Mesenchymal stem cell (in vitro differentiated cells and primary cell): Measurements from ENCODE around the gene GP1BA.
A peak's percentile ranks its signal among the peaks of the same experiment; 100 is the strongest.

Experiments used
- DNase-seq: peaks from one replicate; pipeline ENCODE4 v3.0.0-alpha.2; 2013
- H2AFZ ChIP-seq: one replicate; pipeline ENCODE4 v1.6.1; 2013; ENCODE audit warnings: low read depth, mild to moderate bottlenecking, control low read depth, inconsistent platforms, low read length, moderate library complexity
- H2AK5ac ChIP-seq: 2 replicates; pipeline ENCODE4 v1.6.1; 2013; ENCODE audit warnings: low read length, moderate library complexity, mild to moderate bottlenecking, inconsistent platforms; ENCODE audit not compliant: severe bottlenecking
- H2BK120ac ChIP-seq: one replicate; pipeline ENCODE4 v1.6.1; 2013; ENCODE audit warnings: low read depth, mild to moderate bottlenecking, inconsistent platforms, low read length, moderate library complexity
- H2BK12ac ChIP-seq, 2 experiments: one replicate each; pipeline ENCODE4 v1.6.1; 2013; ENCODE audit warnings: inconsistent platforms in 2 of 2, low read length in 2 of 2, mild to moderate bottlenecking in 2 of 2, moderate library complexity in 2 of 2, control low read depth in 1 of 2
- H2BK15ac ChIP-seq: one replicate; pipeline ENCODE4 v1.6.1; 2013; ENCODE audit warnings: mild to moderate bottlenecking, low read depth, inconsistent platforms; ENCODE audit not compliant: poor library complexity, severe bottlenecking
- H2BK5ac ChIP-seq: 2 replicates; pipeline ENCODE4 v1.6.1; 2013; ENCODE audit warnings: low read depth, mild to moderate bottlenecking, low read length, control low read depth, inconsistent platforms; ENCODE audit not compliant: poor library complexity, severe bottlenecking
- H3K14ac ChIP-seq, 2 experiments: one replicate each; pipeline ENCODE4 v1.6.1; 2013; ENCODE audit warnings: inconsistent platforms in 2 of 2, low read length in 2 of 2, control low read depth in 1 of 2, mild to moderate bottlenecking in 1 of 2, moderate library complexity in 1 of 2
- H3K18ac ChIP-seq, 2 experiments: one replicate each; pipeline ENCODE4 v1.6.1; 2013; ENCODE audit warnings: inconsistent platforms in 2 of 2, low read length in 2 of 2, control low read depth in 1 of 2, low read depth in 1 of 2, mild to moderate bottlenecking in 1 of 2
- H3K23ac ChIP-seq, 2 experiments: one replicate each; pipeline ENCODE4 v1.6.1; 2013; ENCODE audit warnings: inconsistent platforms in 2 of 2, low read length in 2 of 2, mild to moderate bottlenecking in 2 of 2, moderate library complexity in 2 of 2, control low read depth in 1 of 2
- H3K27ac ChIP-seq: 2 replicates; pipeline ENCODE4 v1.5.1; 2013; ENCODE audit warnings: mild to moderate bottlenecking, moderate library complexity, low read length, control low read depth, inconsistent platforms; ENCODE audit not compliant: poor library complexity, severe bottlenecking
- H3K27me3 ChIP-seq, 2 experiments: 2 replicates each; pipeline versions ENCODE4 v1.6.1 to v1.7.0; 2013; ENCODE audit warnings: low read length in 2 of 2, mild to moderate bottlenecking in 2 of 2, moderate library complexity in 2 of 2, control low read depth in 1 of 2, inconsistent platforms in 1 of 2; ENCODE audit not compliant: control insufficient read depth in 1 of 2, insufficient read depth in 1 of 2
- H3K36me3 ChIP-seq, 2 experiments: 2 replicates each; pipeline versions ENCODE4 v1.6.1 to v1.7.0; 2013; ENCODE audit warnings: low read length in 2 of 2, control low read depth in 1 of 2, inconsistent platforms in 1 of 2, low read depth in 1 of 2, mild to moderate bottlenecking in 1 of 2; ENCODE audit not compliant: insufficient read depth in 2 of 2, control insufficient read depth in 1 of 2
- H3K4ac ChIP-seq, 2 experiments: one replicate each; pipeline ENCODE4 v1.6.1; 2013; ENCODE audit warnings: inconsistent platforms in 2 of 2, low read length in 2 of 2, mild to moderate bottlenecking in 2 of 2, moderate library complexity in 2 of 2, control low read depth in 1 of 2, low read depth in 1 of 2
- H3K4me1 ChIP-seq: 2 replicates; pipeline ENCODE4 v1.6.1; 2013; ENCODE audit warnings: low read depth, low read length, control low read depth; ENCODE audit not compliant: control insufficient read depth, insufficient read depth
- H3K4me2 ChIP-seq: 2 replicates; pipeline ENCODE4 v1.6.1; 2013; ENCODE audit warnings: low read length, mild to moderate bottlenecking, inconsistent platforms; ENCODE audit not compliant: poor library complexity, severe bottlenecking
- H3K4me3 ChIP-seq, 2 experiments: 2 replicates each; pipeline versions ENCODE4 v1.5.1 to v1.7.0; 2013; ENCODE audit warnings: low read length in 2 of 2, mild to moderate bottlenecking in 2 of 2, control low read depth in 1 of 2, low read depth in 1 of 2; ENCODE audit not compliant: insufficient read depth in 1 of 2
- H3K79me1 ChIP-seq: replicated peaks from 2 replicates; pipeline ENCODE4 v1.6.1; 2013; ENCODE audit warnings: mild to moderate bottlenecking, control low read depth, low read length, inconsistent platforms; ENCODE audit not compliant: poor library complexity, severe bottlenecking
- H3K9ac ChIP-seq: 2 replicates; pipeline ENCODE4 v1.7.0; 2013; ENCODE audit warnings: mild to moderate bottlenecking, low read length, moderate library complexity
- H3K9me3 ChIP-seq: 2 replicates; pipeline ENCODE4 v1.7.0; 2013; ENCODE audit warnings: mild to moderate bottlenecking, low read length; ENCODE audit not compliant: control insufficient read depth
- H4K8ac ChIP-seq: one replicate; pipeline ENCODE4 v1.6.1; 2013; ENCODE audit warnings: inconsistent platforms, mild to moderate bottlenecking, low read length, moderate library complexity
- H4K91ac ChIP-seq: one replicate; pipeline ENCODE4 v1.6.1; 2013; ENCODE audit warnings: mild to moderate bottlenecking, low read length, inconsistent platforms
- WGBS: methylation state at CpG from one replicate; pipeline ENCODE4 v1.1.7; 2013; ENCODE audit warnings: mixed read lengths; 5-methylcytosine and 5-hydroxymethylcytosine counted together

The GP1BA gene

DNA sequence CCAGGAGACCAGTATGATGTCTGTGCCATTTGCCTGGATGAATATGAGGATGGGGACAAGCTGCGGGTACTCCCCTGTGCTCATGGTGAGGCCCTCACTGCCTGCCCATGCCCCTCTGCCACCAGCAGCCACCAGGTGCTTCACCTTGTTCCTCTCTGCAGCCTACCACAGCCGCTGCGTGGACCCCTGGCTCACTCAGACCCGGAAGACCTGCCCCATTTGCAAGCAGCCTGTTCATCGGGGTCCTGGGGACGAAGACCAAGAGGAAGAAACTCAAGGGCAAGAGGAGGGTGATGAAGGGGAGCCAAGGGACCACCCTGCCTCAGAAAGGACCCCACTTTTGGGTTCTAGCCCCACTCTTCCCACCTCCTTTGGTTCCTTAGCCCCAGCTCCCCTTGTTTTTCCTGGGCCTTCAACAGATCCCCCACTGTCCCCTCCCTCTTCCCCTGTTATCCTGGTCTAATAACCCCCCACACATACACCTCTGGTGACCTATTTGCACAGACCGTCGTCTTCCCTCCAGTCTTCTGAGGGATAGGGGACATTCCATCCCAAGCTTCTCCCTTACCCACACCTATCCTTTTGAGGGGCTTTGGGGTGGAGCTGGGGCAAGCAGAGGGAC is 12.6 kb downstream of the GP1BA start:
- Histone ChIP-seq H3K23ac (no peak overlapping the region), H3K4me3 (peak overlapping the region in 1 of 2 experiments; percentile 95), H3K4ac (peak overlapping the region in 1 of 2 experiments; percentile 13), H4K8ac (peak overlapping the region; percentile 45), H2BK5ac (peak overlapping the region; percentile 33), H2AFZ (no peak overlapping the region), H3K36me3 (peaks cover 42 to 51% of the 10 kb centered on the region in 2 experiments), H3K79me1 (no peaks in the 10 kb centered on the region), H3K27me3 (no peaks in the 10 kb centered on the region), H2BK12ac (no peak overlapping the region), H4K91ac (no peak overlapping the region), H2BK15ac (no peak overlapping the region), H3K9ac (peak overlapping the region; percentile 97), H3K4me2 (peak overlapping the region; percentile 93), H3K4me1 (peaks cover 30% of the 10 kb centered on the region), H3K18ac (peak overlapping the region in 1 of 2 experiments; percentile 14), H2BK120ac (no peak overlapping the region), H3K9me3 (no peaks in the 10 kb centered on the region), H3K27ac (peak overlapping the region; percentile 98), H3K14ac (no peak overlapping the region), H2AK5ac (peak overlapping the region; percentile 67)
- DNase-seq = no peak
- 73% methylated on average over 6 of the region's 8 CpGs for whole genome bisulfite sequencing

DNA sequence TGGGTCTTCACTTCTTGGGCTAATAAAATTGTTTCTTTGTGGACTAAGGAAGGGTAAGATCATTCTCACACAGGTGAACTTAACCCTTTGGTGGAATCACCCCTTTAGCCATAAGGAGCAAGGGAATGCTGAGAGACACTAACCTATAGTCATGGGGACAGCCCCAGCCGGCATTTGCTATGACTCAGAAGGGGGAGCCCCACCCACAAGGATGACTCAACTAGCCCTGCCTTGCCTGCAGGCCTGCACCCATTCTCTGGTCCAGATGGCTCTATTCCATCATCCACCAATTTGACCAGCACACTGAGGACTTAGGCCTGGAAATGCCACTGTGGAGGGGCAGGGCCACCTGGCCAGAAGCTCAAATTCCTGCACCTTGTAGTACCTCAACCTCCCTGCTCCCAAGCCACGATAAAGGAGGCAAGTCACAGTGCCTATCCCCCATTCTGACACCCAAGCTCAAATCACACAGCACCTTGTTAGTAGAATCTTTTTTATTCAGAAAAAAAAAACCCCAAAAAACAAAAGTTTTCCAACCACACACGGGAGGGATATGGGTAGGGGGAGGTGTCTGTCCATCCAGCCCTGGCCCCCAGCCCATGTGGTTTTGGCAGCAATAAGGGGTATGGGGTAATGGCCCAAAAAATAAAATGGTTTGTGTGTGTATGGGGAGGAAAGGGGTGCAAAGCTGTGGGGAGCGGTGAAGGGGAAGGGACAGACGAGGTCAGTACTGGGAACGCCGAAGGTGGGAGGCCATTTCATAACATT is 13.3 kb downstream of the GP1BA start:
- 64% methylated on average over 7 of the region's 7 CpGs for WGBS
- H3K4me3 ChIP-seq = peak overlapping the region in 1 of 2 experiments; percentile 95
- peak overlapping the region; percentile 97 for H3K9ac ChIP-seq
- peak; percentile 93 for DNase-seq
- peak overlapping the region; percentile 79 for H2AK5ac ChIP-seq
- H3K4me1 ChIP-seq = peaks cover 34% of the 10 kb centered on the region
- H2BK5ac ChIP-seq = peak overlapping the region; percentile 33
- H2BK120ac ChIP-seq = no peak overlapping the region
- no peak overlapping the region for H3K23ac ChIP-seq
- H3K4me2 ChIP-seq = peak overlapping the region; percentile 93
- no peak overlapping the region for H2BK15ac ChIP-seq
- no peak overlapping the region for H2BK12ac ChIP-seq
- H3K9me3 ChIP-seq = no peaks in the 10 kb centered on the region
- H3K27me3 ChIP-seq = no peaks in the 10 kb centered on the region
- H3K36me3 ChIP-seq = peaks cover 42 to 51% of the 10 kb centered on the region in 2 experiments
- H3K27ac ChIP-seq = peak overlapping the region; percentile 98
- peak overlapping the region; percentile 45 for H4K8ac ChIP-seq
- no peak overlapping the region for H4K91ac ChIP-seq
- no peak overlapping the region for H3K14ac ChIP-seq
- H3K4ac ChIP-seq = no peak overlapping the region
- no peaks in the 10 kb centered on the region for H3K79me1 ChIP-seq
- H2AFZ ChIP-seq = no peak overlapping the region
- H3K18ac ChIP-seq = no peak overlapping the region

DNA sequence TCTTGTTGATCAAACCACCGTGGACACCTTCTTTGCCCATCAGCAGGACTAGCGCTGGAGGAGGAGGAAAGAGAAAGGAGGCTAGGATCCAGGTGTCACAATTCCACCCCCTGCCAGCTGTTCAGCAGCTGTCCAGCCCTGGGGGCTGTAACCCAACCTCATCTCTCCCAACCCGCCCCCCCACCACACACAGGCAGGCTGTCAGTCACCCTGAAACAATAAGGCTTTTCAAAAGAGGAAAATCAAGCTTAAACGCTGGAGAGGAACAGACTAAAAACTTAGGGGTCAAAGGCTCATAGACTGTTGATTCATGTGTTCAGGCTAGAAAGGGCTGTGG is 13.8 kb downstream of the GP1BA start:
- DNase-seq = no peak
- Histone ChIP-seq H3K79me1 (peaks cover 4% of the 10 kb centered on the region), H2BK15ac (no peak overlapping the region), H3K4me2 (peak overlapping the region; percentile 93), H3K14ac (no peak overlapping the region), H3K27ac (peak overlapping the region; percentile 98), H3K4me1 (peaks cover 37% of the 10 kb centered on the region), H3K23ac (no peak overlapping the region), H2AFZ (no peak overlapping the region), H3K9me3 (no peaks in the 10 kb centered on the region), H3K18ac (no peak overlapping the region), H3K36me3 (peaks cover 42 to 51% of the 10 kb centered on the region in 2 experiments), H4K8ac (no peak overlapping the region), H4K91ac (no peak overlapping the region), H2AK5ac (no peak overlapping the region), H3K4ac (no peak overlapping the region), H2BK120ac (no peak overlapping the region), H3K9ac (peak overlapping the region; percentile 97), H3K4me3 (peak overlapping the region in 1 of 2 experiments; percentile 95), H2BK5ac (no peak overlapping the region), H2BK12ac (no peak overlapping the region), H3K27me3 (no peaks in the 10 kb centered on the region)
- 33% methylated on average over 4 of the region's 4 CpGs for WGBS

DNA sequence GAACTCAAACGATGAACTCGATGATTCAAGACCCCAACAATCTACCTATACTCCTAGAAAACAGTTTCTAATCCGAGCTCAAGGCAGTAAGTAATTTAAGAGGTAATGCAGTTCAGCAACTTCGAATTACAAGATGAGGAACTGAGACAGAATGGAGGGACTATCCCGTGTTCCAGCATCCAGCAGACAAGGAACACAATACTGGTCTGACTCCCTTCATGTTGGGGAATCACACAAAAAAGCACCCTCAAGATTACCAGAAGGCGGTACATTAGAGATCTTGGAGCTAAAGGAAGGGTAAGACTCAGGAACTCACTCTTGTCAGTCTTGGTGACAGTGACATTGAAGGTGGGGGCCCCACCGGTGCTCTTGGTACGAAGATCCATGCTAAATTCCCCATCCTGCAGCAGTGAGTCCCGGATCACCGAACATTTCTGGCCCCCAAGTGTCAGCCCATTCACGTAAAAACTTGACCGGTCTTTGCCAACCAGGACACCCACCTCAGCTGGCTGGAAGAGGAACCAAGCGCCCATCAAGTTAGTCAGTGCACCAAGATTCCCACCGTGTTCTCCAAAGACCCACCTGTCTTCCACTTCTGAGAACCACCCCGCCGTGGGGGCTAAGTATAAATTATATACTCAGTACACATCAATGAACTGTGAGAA is 14.4 kb downstream of the GP1BA start:
- Histone ChIP-seq H3K23ac (peak overlapping the region in 1 of 2 experiments; percentile 18), H3K4ac (no peak overlapping the region), H3K4me2 (peak overlapping the region; percentile 93), H3K9me3 (no peaks in the 10 kb centered on the region), H3K9ac (peak overlapping the region; percentile 97), H2AK5ac (peak overlapping the region; percentile 61), H3K4me3 (peak overlapping the region; percentile 52 to 95), H2BK120ac (no peak overlapping the region), H4K8ac (no peak overlapping the region), H2BK12ac (no peak overlapping the region), H3K18ac (no peak overlapping the region), H2AFZ (no peak overlapping the region), H3K14ac (no peak overlapping the region), H3K4me1 (peaks cover 41% of the 10 kb centered on the region), H3K27ac (peak overlapping the region; percentile 98), H4K91ac (no peak overlapping the region), H2BK5ac (no peak overlapping the region), H2BK15ac (no peak overlapping the region), H3K36me3 (peaks cover 42 to 51% of the 10 kb centered on the region in 2 experiments), H3K79me1 (peaks cover 7% of the 10 kb centered on the region), H3K27me3 (no peaks in the 10 kb centered on the region)
- DNase-seq = no peak
- 62% methylated on average over 12 of the region's 16 CpGs for WGBS
